CD14-positive monocyte (primary cell): ENCODE measurements around the gene PDE7B. TPM values are rescaled to one million over a fixed set of nuclear protein-coding genes. Genes with fewer than 3 reads are reported as not detected.

Experiments used
- DNase-seq, 3 donors: peaks; one replicate each; pipeline ENCODE4 v3.0.0-alpha.2; 2011 to 2022
- H2AFZ ChIP-seq: 2 replicates; pipeline ENCODE4 v1.6.0; 2012; ENCODE audit warnings: mild to moderate bottlenecking, low read depth, low read length, inconsistent platforms; ENCODE audit not compliant: insufficient read depth, poor library complexity, severe bottlenecking
- H3K27ac ChIP-seq, 2 donors: 1 replicate in 1 of 2; 2 replicates in 1 of 2; pipeline ENCODE4 v1.5.1; 2012 to 2013; ENCODE audit warnings: low read length in 2 of 2, control low read depth in 1 of 2, inconsistent platforms in 1 of 2, low read depth in 1 of 2, mild to moderate bottlenecking in 1 of 2
- H3K27me3 ChIP-seq, 2 donors: one replicate each; pipeline versions ENCODE4 v1.6.0 to v1.6.1; 2011 to 2013; ENCODE audit warnings: low read length in 2 of 2; ENCODE audit not compliant: control insufficient read depth in 2 of 2, insufficient read depth in 2 of 2
- H3K36me3 ChIP-seq, 2 donors: replicated peaks in 1 of 2; 1 replicate in 1 of 2; 2 replicates in 1 of 2; pipeline versions ENCODE4 v1.5.1 to v1.6.1; 2012 to 2013; ENCODE audit warnings: low read length in 2 of 2, control low read depth in 1 of 2, inconsistent platforms in 1 of 2, mild to moderate bottlenecking in 1 of 2; ENCODE audit not compliant: insufficient read depth in 2 of 2, control insufficient read depth in 1 of 2
- H3K4me1 ChIP-seq, 2 donors: 1 replicate in 1 of 2; 2 replicates in 1 of 2; pipeline versions ENCODE4 v1.5.1 to v1.6.1; 2012 to 2013; ENCODE audit warnings: low read length in 2 of 2, control low read depth in 1 of 2, inconsistent platforms in 1 of 2, mild to moderate bottlenecking in 1 of 2, moderate library complexity in 1 of 2; ENCODE audit not compliant: insufficient read depth in 2 of 2, control insufficient read depth in 1 of 2
- H3K4me2 ChIP-seq: replicated peaks from 2 replicates; pipeline ENCODE3; 2012; ENCODE audit warnings: low read length, moderate library complexity, mild to moderate bottlenecking; ENCODE audit not compliant: poor library complexity, severe bottlenecking; ENCODE audit errors: extremely low read depth
- H3K4me3 ChIP-seq, 3 experiments: fragments of 200-600 bp in 1 of 3; sonication (generic) in 1 of 3; replicated peaks in 1 of 3; 1 replicate in 2 of 3; 2 replicates in 1 of 3; pipeline ENCODE4 v1.5.1; 2011 to 2013; ENCODE audit warnings: low read length in 3 of 3, mild to moderate bottlenecking in 3 of 3, control low read depth in 2 of 3, low read depth in 2 of 3, inconsistent platforms in 1 of 3, moderate library complexity in 1 of 3
- H3K79me2 ChIP-seq: 2 replicates; pipeline ENCODE4 v1.6.0; 2012; ENCODE audit warnings: mild to moderate bottlenecking, control low read depth, inconsistent platforms, low read length, moderate library complexity; ENCODE audit not compliant: insufficient read depth
- H3K9ac ChIP-seq: 2 replicates; pipeline ENCODE4 v1.6.0; 2017; ENCODE audit warnings: low read length, mild to moderate bottlenecking; ENCODE audit not compliant: insufficient read depth, poor library complexity, severe bottlenecking
- H3K9me3 ChIP-seq, 2 donors: replicated peaks in 1 of 2; 1 replicate in 1 of 2; 2 replicates in 1 of 2; pipeline versions ENCODE4 v1.5.1 to v1.6.1; 2012 to 2013; ENCODE audit warnings: low read length in 2 of 2, control low read depth in 1 of 2; ENCODE audit not compliant: control insufficient read depth in 1 of 2, insufficient read depth in 1 of 2
- H4K20me1 ChIP-seq: 2 replicates; pipeline ENCODE4 v1.6.0; 2012; ENCODE audit warnings: mild to moderate bottlenecking, low read length, control low read depth, moderate library complexity; ENCODE audit not compliant: insufficient read depth
- H3K27ac Mint-ChIP-seq, 7 donors: one replicate each; pipeline ENCODE4 v1.8.0; 2020; ENCODE audit warnings: mild to moderate bottlenecking in 7 of 7, mixed read lengths in 7 of 7, moderate library complexity in 6 of 7, inconsistent platforms in 2 of 7
- H3K27me3 Mint-ChIP-seq, 3 donors: one replicate each; pipeline ENCODE4 v1.8.0; 2021 to 2022; ENCODE audit warnings: low read depth in 3 of 3, mild to moderate bottlenecking in 3 of 3, mixed read lengths in 3 of 3, moderate library complexity in 3 of 3, inconsistent platforms in 1 of 3
- H3K36me3 Mint-ChIP-seq, 2 donors: one replicate each; pipeline ENCODE4 v1.8.0; 2020; ENCODE audit warnings: mixed read lengths in 2 of 2, inconsistent platforms in 1 of 2, mild to moderate bottlenecking in 1 of 2
- H3K4me1 Mint-ChIP-seq: one replicate; pipeline ENCODE4 v1.8.0; 2020; ENCODE audit warnings: mild to moderate bottlenecking, mixed read lengths
- H3K4me3 Mint-ChIP-seq, 2 donors: one replicate each; pipeline ENCODE4 v1.8.0; 2020; ENCODE audit warnings: mild to moderate bottlenecking in 2 of 2, mixed read lengths in 2 of 2, moderate library complexity in 1 of 2
- H3K9me3 Mint-ChIP-seq, 7 donors: one replicate each; pipeline ENCODE4 v1.8.0; 2020 to 2022; ENCODE audit warnings: mixed read lengths in 7 of 7, mild to moderate bottlenecking in 6 of 7, moderate library complexity in 6 of 7, inconsistent platforms in 2 of 7
- CTCF ChIP-seq: fragments of 200-600 bp; IDR thresholded peaks from one replicate; pipeline ENCODE4 v1.8.0; 2022; ENCODE audit warnings: antibody characterized with exemption, mild to moderate bottlenecking
- WGBS: methylation state at CpG from one replicate; pipeline ENCODE4 v1.1.5; 2013; ENCODE audit warnings: missing lambda C conversion rate; ENCODE audit not compliant: insufficient coverage; 5-methylcytosine and 5-hydroxymethylcytosine counted together
- intact Hi-C, 2 donors: fragments of 100-400 bp; cut with micrococcal nuclease; formaldehyde crosslinking; loops; one replicate each; pipeline versions ENCODE4 v1.15.0 to v1.15.1; 2023
- polyA plus RNA-seq, 3 donors: library from polyadenylated mRNA; depleted of rRNA in 1 of 3; unstranded in 2 of 3; stranded (reverse) in 1 of 3; fragments of 300-500 nt in 2 of 3; fragments of >200 nt in 1 of 3; fragmentation: Illumina TruSeq in 2 of 3; gene quantifications; 1 replicate in 2 of 3; 2 replicates in 1 of 3; pipeline ENCODE4 v1.2.3, GENCODE V29; 2012 to 2021

Gene PDE7B
- polyA plus RNA-seq, 3 donors, result 0.37 to 1.1 (median 0.89) TPM

- intact Hi-C loops, result no loop called here
- Mint-ChIP-seq H3K27me3 (peaks cover 0 to 3% (median 1%) of the 10 kb centered on the region in 3 donors), H3K36me3 (no peaks in the 10 kb centered on the region), H3K27ac (no peak overlapping the region), H3K9me3 (no peaks in the 10 kb centered on the region), H3K4me1 (peaks cover 7% of the 10 kb centered on the region), H3K4me3 (no peak overlapping the region)
- DNase-seq, result no peak
- Histone ChIP-seq H3K9ac (no peak overlapping the region), H3K4me1 (no peaks in the 10 kb centered on the region), H3K4me2 (no peak overlapping the region), H4K20me1 (no peaks in the 10 kb centered on the region), H3K9me3 (no peaks in the 10 kb centered on the region), H3K79me2 (no peaks in the 10 kb centered on the region), H3K27ac (no peak overlapping the region), H2AFZ (no peak overlapping the region), H3K27me3 (no peaks in the 10 kb centered on the region), H3K36me3 (no peaks in the 10 kb centered on the region), H3K4me3 (no peak overlapping the region)
- TF ChIP-seq CTCF, result no peak
- WGBS, result no CpG with 5 or more reads among the region's 1 CpG
These were observed 334.9 kb downstream of the PDE7B start for GRCh38 chr6:136186363-136186762.

GRCh38 chr6:136188486-136188885 is 337.0 kb downstream of the PDE7B start:
- Mint-ChIP-seq H3K4me3 (no peak overlapping the region), H3K4me1 (peaks cover 7% of the 10 kb centered on the region), H3K9me3 (peaks cover 0 to 1% (median 0%) of the 10 kb centered on the region in 7 donors), H3K27me3 (peaks cover 0 to 1% (median 0%) of the 10 kb centered on the region in 3 donors), H3K27ac (no peak overlapping the region), H3K36me3 (no peaks in the 10 kb centered on the region)
- 100% methylated on average over 1 of the region's 2 CpGs for WGBS
- no peaks in the 10 kb centered on the region for H3K36me3 ChIP-seq
- H3K4me3 ChIP-seq, result no peak overlapping the region
- H3K9me3 ChIP-seq, result no peaks in the 10 kb centered on the region
- intact Hi-C loops, result no loop called here
- no peak overlapping the region for H3K27ac ChIP-seq
- no peaks in the 10 kb centered on the region for H3K79me2 ChIP-seq
- no peak for TF ChIP-seq CTCF
- no peaks in the 10 kb centered on the region for H3K4me1 ChIP-seq
- H3K4me2 ChIP-seq, result no peak overlapping the region
- no peak overlapping the region for H2AFZ ChIP-seq
- no peak for DNase-seq
- H3K27me3 ChIP-seq, result no peaks in the 10 kb centered on the region
- H3K9ac ChIP-seq, result no peak overlapping the region
- H4K20me1 ChIP-seq, result no peaks in the 10 kb centered on the region
